Stimulated activated CD4-positive, alpha-beta T cell treated with anti-CD3 and anti-CD28 coated beads, TNF-alpha, amount 100 ng/mL, for 48 hours (primary cell): ENCODE measurements around the gene DDX10.

ENCODE experiments used
- DNase-seq, 3 donors: peaks; one replicate each; pipeline ENCODE4 v3.0.0-alpha.2; 2020; ENCODE audit warnings: low read depth in 3 of 3

DDX10 gene

DNA sequence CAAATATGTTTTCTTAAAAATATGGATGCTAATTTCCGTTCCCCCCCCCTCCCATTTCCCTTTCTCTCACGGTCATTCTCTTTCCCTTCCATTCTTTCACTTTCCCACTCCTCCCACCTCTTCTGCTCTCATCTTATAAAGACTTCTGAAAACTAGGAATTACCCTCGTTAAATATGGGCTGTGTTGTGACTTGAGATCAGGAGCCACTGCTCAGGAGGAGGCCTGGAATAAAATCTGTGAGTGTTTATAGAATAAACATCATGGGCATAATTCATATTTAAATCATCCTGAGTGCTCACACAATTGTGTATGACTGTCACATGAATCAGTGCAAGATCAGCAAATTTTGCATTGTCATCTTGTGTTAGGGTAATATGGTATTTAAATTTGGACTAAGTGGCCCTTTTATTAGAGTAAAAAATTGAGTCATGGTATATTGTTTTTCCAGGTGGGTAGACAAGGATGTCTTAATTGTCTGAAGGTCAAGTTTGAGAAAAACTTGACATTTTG, 208.0 kb downstream of the DDX10 start:
- no peak for DNase-seq

DNA sequence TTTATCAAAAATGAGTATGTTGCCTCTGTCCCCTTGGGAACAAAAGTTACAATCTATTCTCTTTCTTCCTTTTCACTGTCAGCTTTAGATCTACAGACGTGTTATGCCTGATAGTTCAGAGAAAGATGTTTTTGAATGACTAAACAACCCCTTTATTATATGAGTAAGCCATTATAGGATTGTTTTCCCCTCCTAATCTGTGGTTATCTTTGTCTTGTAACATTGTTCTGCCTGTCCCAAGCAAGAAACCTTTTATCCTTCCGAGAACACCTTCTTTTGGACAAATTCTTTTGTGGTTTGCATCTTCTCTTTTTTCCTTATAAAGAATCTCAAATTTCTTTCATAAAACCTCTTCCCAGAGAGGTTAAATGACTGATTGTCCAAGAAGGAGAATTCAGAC, 208.4 kb downstream of the DDX10 start:
- no peak for DNase-seq

DNA sequence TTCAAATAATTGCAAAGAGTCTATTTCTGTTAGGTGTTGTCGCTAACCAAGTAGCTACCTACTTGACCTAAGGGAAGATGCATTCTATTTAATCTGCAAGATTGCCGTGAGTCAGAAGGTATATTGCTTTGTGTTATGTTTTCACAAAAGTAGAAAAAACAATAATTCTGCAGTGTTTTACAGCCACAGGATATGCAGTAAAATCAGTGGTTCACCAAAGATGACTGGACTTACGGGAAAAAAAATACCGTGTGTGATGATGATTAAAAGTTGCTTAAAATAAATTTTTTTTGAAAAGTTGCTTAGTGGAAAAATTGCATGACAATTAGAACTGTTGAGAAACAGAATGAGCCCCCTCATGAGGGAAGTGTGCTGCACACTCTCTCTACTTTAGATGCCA, 209.1 kb downstream of the DDX10 start:
- no peak for DNase-seq

DNA sequence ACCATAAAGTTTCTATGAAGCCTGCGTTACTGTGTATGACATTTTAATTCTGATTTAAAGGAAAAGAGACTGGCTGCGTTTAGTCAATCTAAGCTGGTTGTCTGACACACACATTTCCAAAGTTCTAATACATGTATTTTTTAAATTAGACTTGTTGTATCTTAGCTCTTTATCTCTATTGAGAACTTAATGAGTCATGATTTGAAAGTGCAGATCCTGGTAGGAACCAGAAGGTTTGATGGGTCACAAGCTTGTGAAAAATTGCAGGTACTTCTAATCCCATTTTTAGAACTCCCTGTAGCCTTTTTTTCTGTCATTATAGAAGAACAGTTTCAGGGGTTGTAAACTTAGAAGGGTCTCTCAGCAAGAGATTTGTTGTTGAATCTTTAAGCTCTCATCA, 210.3 kb downstream of the DDX10 start:
- no peak for DNase-seq

DNA sequence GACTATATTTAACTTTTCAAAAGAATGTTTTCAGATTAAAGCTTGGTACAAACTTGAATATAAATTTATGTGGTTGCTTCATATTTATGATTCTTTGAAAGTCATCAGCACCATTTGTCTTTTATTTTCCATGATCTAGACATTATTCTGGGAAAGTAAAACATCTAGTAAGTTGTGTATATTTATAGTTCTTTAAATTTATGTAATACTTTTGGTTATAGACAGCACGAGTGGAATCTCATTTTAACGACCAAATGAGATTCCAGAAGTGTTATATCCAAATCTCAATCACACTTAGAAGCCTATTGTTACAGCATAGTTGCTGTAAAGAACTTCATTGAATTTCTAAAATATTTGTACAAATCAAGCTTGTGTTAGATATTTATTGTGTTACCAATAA, 212.3 kb downstream of the DDX10 start:
- no peak for DNase-seq

DNA sequence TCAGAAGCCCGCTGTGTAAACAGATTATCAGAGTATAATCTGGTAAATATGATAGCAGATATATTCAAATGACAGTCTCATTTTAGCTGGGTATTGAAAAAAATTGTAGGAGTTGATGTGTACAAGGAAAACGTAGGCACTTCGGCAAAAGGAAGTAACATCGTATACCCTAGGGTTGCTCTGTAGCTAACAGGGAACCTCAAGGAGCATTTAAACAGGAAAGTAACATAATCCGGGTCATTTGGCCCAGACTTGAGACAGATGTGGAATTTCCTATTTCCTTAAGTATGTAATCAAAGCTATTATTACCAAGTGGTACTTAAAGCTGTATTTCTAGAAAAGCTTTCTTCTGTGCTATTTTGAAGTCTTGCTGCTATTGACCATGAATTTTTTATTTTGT, 215.6 kb downstream of the DDX10 start:
- no peak for DNase-seq

DNA sequence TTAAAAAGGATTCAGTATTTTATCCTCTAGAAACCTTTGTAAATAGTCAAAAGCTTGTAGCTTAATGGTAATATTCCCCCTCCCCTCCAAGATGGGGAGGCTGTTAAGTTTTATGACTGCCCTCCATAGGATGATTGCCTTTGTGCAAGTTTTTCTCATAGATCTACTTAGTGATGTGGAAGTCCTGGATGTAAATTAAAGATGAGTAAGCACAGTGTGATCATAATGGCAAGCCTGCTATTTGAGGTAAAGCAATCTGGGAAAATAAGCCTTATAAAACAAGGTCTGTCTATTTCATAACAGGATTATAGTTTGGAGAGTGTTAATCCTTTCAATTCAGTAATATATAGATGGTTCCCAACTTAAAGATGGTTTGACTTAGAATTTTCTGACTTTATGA, 216.3 kb downstream of the DDX10 start:
- no peak for DNase-seq

DNA sequence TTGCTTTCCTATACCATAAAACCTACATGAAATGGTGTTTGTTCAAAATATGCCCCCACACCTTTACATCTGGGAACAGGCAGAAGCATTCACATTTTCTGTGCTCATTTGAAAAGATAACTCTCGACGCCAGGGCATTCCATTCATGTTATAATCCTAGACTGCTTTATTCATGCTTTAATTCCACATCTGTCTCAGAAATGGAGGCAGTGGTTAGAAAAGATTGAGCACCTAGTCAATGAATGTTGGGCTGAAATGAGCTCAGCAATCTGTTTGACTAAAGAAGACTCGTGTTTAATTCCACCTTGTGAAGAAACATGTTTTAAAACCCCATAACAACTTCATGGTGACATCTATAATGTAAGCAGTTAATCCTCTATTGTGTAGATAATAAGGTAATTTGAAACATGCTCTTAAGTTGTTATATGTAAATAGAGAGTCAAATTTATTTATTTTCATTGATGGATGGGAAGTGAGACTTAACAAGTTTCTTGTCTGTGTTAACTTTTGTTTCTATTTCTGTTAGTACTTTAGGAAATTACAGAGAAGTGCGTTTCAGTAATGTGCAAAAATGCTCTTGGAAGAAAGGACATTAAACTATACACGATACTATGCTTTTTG, 217.5 kb downstream of the DDX10 start:
- DNase-seq = no peak

DNA sequence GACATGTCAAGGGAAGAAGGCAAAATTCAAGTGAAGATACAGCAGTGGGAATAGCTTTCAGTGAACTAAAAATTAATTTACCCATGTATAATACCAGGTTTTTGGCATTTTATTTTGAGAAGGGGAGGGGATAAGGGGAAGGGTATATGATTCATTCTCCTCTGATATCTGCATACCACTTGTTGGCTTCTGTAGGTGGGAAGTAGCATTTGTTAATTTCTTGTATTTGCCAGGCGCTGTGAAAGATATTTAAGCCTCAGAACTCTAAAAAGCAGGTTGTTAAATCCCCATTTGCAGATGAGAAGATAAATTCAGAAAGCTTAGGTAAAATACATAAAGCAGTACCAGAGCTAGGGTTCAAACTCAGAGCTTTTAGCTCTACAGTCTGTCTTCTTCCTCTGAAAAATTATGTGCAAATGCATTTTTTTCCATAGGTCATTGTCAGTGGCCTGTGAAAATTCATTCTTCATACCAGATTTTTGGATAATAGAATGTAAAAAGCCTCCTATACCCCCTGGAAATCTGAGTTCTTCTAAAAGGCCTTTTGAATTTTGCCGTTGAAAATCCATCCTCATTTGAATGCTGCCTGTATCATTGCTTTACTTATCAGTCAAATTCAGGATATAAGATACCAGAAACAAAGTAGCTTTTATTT, 221.3 kb downstream of the DDX10 start:
- DNase-seq = no peak

DNA sequence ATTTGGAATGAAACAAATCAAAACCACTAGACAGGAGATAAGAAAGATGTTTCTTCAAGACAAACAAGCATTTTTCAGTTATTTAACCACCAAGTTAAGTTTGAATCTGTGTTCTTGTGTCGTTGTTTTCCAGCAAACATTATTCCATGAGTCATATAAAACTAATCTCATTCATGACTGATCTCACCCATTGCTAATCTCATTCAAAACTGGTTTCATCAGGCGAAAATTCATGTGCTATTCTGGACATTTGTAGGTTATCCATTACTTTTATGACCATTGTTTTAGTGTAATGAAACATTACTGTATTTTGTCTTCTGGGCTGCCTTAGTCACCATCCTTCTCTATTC, 221.8 kb downstream of the DDX10 start:
- no peak for DNase-seq

DNA sequence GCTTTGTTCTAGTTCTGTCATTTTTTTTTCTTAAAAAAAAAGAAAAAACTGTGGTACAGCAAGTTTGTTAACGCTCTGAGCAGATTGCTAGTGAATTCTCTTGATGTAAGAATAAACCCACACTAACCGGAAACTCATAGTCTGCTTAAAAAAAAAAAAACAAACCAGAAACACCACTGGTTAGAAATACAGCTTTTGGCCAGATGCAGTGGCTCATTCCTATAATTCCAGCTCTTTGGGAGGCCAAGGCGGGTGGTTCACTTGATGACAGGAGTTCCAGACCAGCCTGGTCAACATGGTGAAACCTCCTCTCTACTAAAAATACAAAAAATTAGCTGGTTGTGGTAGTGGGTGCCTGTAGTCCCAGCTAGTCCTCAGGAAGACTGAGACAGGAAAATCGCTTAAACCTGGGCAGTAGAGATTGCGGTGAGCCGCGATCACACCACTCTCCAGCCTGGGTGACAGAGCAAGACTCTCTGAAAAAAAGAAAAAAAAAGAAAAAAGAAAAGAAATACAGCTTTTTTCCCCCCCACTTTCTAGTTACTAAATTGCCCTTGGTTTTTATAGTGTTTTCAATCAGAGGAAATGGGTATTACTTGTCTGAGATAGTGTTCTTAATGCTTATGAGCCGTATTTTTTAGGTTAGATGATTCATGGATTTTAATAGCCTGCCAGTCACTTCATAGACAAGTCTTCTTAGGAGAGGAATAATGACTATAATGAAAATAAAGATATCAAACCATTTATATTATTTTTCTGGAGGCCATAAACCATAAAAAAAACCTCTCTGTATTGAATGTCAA, 222.8 kb downstream of the DDX10 start:
- no peak for DNase-seq

DNA sequence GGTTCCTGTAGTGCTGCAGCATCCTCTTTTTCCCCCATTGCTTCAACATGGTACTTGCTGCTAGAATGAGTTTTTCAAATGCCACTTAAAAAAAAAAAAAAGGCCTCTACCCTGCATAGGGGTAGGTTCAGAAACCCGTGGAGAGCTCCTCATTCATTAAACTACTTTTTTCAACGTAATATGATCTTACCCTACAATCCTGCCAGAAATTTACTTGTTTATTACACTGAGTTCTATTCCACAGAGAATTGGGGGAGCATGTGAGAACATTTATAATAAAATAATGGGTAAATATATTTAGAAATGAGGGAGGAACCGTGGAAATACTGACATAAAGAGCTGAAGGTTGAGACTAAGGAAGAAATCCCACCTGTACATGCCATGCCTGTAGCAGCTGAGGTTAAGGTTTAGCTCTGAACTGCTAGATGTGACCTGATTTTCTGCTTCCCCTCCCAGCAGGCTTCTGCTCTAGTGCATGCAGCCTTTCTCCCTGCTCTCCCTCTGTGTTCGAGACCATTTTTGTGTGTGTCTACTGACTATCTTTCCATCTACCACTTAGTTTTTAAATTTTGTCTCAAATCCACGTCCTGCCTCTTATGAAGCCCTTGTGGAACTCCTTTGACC, 225.7 kb downstream of the DDX10 start:
- no peak for DNase-seq

DNA sequence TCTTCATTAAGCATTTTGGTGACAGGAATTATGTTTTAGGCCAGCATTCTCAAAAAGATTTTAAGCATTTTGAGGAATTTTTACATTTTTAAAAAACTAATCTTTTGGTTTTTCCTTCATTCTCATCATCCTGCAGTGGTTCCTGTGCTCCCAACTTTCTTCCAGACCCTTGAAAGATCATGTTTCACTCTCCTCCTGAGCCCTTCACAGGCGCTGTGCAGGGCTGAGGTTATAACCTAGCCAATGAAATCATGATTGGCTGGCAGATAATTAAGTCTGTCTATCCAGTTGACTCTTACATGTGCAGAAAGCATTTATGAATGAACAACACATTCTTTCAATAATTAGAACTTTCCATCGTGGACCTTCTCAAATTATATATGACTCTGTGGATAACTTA, 226.3 kb downstream of the DDX10 start:
- no peak for DNase-seq

DNA sequence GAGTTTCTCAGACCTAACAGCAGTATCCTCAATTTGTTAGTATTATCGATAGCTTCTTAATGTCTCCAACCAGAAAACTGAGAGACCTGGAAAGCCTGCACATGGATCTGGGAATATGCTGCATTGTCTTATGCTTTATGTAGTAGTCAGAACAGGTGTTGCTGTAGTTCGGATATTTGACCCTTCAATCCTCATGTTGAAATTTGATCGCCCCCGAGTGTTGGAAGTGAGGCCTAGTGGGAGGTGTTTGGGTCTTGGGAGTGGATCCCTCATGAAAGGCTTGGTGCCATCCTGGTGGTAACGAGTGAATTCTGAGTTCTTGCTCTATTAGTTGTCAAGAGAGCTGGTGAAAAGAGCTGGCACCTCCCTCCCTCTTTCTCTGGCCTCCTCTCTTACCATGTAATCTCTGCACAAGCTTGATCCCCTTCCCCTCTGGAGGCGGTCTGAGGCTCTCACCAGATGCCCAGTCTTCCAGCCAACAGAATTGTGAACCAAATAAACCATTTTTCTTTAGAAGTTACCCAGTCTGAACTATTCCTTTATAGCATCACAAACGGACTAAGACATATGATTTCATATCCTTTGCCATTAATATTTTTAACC, 227.1 kb downstream of the DDX10 start:
- DNase-seq = no peak

DNA sequence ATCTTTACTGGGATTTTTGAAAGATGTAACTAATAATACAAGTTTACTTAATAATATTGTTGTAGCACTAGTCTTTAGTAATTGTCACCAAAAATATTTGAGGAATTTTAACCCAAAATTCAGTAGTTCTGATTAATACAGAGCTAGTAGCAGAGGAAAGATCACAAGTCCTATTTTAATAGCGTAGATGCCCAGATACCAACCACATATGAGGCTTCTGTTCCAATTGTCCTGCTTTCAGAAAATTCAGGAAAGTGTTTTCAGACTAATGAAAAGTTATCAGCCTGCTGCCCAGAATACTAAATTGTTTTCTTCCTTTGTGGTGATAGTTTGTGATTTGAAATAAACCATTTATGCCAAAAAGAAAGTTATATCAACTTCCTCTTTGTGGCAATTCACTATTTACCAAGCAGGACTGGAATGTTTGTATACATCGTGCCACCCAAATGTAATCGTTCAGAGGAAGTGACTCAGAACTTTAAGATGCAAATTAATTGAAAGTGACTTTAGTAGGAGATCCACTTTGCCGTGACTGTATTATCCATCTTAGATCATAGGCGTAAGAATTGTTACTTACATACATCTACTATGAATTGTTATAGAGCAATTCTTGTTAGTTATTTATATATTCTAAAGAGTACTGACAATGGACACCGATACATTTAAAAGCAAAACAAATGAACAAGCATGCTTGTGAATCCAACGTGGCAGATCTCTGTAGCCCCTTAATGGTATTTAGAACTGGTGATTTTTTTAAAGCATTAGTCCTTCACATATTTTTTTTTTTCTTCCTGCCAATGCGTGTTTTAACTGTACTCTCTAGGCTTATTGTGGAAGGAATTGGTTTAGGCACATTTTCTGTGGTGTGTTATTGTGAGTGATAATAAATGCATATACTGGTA, 231.0 kb downstream of the DDX10 start:
- no peak for DNase-seq

DNA sequence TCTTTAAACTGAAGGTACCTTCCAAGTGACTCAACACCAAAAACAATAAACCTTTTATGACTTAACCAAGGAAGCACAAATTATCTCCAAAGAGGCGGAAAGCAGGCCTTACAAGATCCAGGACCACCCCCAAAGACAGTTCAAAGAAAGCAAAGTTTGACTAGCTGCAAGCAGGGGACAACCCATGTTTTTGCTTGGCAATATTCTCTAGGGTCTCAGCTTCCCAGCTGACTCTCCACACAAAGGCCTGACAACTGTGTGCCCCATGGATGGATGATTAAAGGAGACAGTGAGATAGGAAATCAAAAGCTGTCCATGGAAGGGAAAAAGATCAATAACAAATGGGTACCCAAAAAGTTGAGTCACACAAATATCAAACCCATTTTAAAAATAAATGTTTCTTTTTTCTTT, 232.2 kb downstream of the DDX10 start:
- DNase-seq = no peak

DNA sequence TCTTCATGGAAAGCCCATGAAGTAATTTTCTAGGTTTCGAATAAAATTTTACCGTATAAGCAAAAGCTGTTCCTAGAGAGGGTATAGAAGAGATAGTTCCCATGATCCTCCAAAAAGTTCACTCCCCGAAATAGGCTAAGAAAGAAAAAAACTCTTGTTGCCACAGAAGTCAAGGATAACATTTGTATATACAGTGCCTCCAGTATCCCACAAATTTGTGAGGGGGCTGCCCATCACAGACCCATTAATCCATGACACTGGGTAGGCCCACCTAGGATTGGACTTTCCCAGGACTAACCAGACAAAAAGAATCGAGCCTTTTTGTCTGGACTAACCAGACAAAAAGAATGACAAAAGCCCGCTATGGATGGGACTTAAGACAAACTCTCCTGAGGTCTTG, 233.0 kb downstream of the DDX10 start:
- DNase-seq = no peak

DNA sequence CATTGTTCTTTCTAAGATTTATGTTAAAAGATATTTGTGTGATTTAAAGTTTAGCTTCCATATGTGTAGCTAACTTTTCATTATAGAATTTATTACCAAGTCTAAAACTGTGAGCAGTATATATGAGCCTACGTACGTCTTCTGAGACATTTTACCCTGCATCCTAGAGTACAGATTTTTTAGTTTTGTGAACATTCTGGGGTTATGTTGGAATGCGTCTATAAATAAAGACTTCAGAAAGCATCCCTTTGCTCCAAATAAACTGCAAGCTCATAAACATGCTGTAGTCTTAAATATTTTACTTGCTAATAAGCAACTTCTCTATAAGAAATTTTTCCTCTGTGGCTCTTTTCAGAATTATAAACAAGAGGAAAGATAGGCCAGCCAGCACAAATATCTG, 236.5 kb downstream of the DDX10 start:
- no peak for DNase-seq

DNA sequence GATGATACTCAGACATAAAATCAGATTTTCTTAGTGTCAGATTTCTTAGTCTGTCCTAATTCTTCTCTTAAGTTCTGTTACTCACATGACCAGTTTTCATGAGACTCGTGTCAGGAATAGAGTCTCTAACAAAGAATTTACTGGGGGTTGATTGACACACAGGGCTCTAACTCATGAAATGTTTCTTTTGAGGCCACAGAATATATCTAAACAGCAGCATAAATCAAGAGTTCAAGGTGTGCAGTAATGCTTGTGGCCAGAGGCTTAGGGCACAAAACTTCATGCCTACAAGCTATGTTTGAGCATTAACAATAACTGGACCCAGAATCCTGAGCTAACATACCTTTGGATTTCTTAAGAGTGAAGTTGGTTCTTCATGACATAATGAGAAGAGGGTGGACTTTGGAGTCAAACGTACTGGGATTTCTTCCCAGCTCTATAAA, 237.2 kb downstream of the DDX10 start:
- no peak for DNase-seq

DNA sequence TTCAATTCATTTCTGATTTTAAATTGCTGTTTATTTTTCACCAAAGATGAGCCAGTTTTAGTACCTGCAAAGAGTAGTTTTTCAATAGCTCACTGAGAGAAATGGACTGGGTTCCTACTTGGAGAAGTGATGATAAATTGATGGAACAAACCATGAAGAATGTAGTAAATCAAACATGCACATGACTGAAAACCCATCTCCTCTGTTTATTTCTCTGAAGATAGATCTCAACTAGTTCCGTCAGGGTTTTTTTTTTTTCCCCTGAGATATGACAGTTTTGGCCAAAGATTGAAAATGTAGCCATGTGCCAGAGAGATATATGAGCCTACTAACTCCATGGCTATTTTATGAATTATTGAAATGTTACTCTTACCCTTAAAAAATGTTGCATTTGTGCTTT, 239.6 kb downstream of the DDX10 start:
- no peak for DNase-seq

DNA sequence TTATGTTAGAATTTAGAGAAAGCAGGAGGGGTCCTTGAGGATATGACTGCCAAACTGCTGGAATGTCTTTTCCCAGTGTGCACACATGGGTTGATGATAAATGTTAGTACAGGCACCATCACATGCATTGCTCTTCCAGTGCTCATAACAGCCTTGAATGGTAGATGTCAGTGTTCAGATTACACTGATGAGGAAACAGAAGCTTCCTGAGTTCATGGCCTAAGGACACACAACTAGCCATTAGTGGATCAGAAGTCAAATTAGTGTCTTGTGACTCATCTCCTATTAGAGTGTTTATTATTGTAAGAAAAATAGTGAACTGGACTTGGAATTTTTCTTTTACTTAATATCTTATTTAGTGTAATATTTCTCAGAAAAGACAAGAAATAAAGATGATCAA, 241.5 kb downstream of the DDX10 start:
- no peak for DNase-seq
